ENCODE results near the gene THEMIS.

GRCh38 chr6:127807806-127808517, 92.9 kb downstream of the THEMIS start:
- no peak for TF ChIP-seq CTCF (IDR thresholded peaks at IDR 0.05; ENCODE audit: poor library complexity)
- TF ChIP-seq EZH2 (IDR thresholded peaks at IDR 0.05; ENCODE audit: borderline replicate concordance) = no peak

All from hepatocyte (in vitro differentiated cells).